Activated naive CD4-positive, alpha-beta T cell treated with anti-CD3 and anti-CD28 coated beads for 36 hours (primary cell): ENCODE results near the gene NDUFB2. TPM values are rescaled to one million over a fixed set of nuclear protein-coding genes. Genes with fewer than 3 reads are reported as not detected.
"Not testable (repeated sequence)": the region's sequence is repeated elsewhere in the genome, so short reads cannot be mapped to it uniquely, and the experiment has no call there.

Experiments
- CTCF ChIA-PET: fragments of 350-600 bp; sonication (Branson Sonifier 250); formaldehyde crosslinking; loops from one replicate; lab custom pipeline; 2021; ENCODE audit warnings: antibody characterized with exemption; lab: Charles Lee
- DNase-seq: peaks from one replicate; pipeline ENCODE4 v3.0.0-alpha.2; 2020
- H3K27ac Mint-ChIP-seq: one replicate; pipeline ENCODE4 v1.8.0; 2021; ENCODE audit warnings: mild to moderate bottlenecking, mixed read lengths
- H3K27me3 Mint-ChIP-seq: one replicate; pipeline ENCODE4 v1.8.0; 2021; ENCODE audit warnings: low read depth, mixed read lengths
- H3K36me3 Mint-ChIP-seq: one replicate; pipeline ENCODE4 v1.8.0; 2021; ENCODE audit warnings: low read depth, mixed read lengths
- H3K4me1 Mint-ChIP-seq: one replicate; pipeline ENCODE4 v1.8.0; 2021; ENCODE audit warnings: low read depth, mixed read lengths
- H3K4me3 Mint-ChIP-seq: one replicate; pipeline ENCODE4 v1.8.0; 2021; ENCODE audit warnings: mild to moderate bottlenecking, moderate library complexity, mixed read lengths
- H3K9me3 Mint-ChIP-seq: one replicate; pipeline ENCODE4 v1.8.0; 2021; ENCODE audit warnings: mixed read lengths
- intact Hi-C: fragments of 100-400 bp; cut with micrococcal nuclease; formaldehyde crosslinking; loops from one replicate; pipeline ENCODE4 v1.15.1; 2023
- total RNA-seq, 2 experiments: library from RNA; stranded (reverse); gene quantifications; one replicate each; pipeline ENCODE4 v1.2.3, GENCODE V29; 2021

The NDUFB2 gene
- total RNA-seq, 2 experiments from 2014 or later, result 167 to 179 TPM

DNA sequence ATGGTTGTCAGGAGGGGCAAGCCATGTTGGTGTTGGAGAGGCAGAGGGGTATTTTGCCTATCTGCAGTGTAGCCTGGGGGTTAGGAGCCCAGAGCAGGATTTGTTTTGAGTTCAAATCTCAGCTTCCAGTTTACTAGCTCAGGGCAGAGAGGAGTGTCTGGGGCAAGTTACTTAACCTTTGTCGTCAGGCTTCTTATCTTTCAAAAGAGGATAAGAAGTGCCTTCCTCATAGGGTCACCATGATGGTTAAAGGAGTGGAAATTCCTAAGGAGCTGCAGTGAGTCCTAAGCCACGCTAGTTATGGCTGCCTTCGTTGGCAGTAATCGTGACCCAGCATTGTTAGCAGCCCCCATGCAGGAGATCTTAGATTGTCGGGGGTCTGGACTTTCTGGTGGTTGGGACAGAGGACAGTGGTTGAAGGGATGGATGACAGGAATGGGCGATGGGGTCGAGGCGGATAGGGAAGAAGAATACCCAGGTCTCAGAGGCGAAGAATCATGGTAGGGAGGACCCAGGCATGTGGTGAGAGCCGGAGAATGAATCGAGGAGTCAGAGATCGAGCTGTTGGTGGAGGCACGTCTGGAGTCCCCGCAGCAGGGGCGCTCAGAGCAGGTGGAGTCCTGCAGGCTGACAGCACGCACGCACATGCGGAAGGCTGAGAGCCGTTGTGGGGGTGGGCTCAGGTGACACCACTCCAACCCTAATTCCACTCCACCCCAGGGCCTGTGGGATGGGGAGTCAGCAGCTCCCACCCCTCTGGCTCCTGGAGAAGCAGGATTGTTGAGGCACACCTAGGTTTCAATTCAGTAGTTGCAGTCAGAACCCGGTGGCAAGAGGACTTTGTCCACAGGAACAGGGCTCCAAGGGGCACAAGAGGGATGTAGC lies 12.2 kb upstream of the NDUFB2 start:
- Mint-ChIP-seq H3K9me3 (no peaks in the 10 kb centered on the region), H3K36me3 (peaks cover 26% of the 10 kb centered on the region), H3K27ac (no peak overlapping the region), H3K27me3 (no peaks in the 10 kb centered on the region), H3K4me3 (no peak overlapping the region), H3K4me1 (no peaks in the 10 kb centered on the region)
- CTCF ChIA-PET, result no interaction called here
- intact Hi-C loops, result no loop called here
- DNase-seq, result no peak

DNA sequence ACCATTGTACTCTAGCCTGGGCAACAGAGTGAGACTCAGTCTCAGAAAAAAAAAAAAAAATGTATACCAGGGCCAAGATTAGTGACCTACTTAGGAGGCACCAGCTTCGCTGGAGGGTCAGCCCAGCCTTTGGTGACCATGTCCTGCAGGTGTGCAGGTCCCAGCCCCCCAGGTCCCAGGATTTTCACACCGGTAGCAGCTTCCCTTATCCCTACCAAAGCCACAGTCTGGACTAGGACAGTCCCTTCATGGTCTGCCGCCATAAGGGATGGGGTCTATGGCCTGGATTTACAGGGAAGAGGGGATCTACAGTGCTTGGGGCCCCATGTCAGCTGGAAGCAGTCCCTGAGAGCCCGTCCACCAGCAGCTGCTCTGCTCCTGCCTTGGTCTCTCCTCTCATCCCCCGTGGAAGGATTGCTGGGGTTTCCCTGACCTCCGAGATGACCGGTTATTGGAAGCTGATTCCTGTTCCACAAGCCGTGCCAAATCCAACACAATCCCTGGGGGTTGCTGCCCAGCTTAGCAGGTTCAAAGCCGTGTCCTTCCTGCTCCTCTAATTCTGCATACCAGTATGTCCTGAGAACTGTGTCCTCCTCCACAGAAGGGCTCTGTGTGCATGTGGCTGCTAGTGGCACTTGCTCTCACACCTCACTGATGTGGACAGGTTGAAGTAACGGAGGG lies 11.0 kb upstream of the NDUFB2 start:
- CTCF ChIA-PET, result interaction anchor here (0.6 to 0.8 kb wide), 2 partner anchors 13 to 32 kb away, joined by 3 to 4 read pairs; no protein-coding TSS in a partner anchor
- no peaks in the 10 kb centered on the region for H3K9me3 Mint-ChIP-seq
- H3K27ac Mint-ChIP-seq, result no peak overlapping the region
- DNase-seq, result no peak
- H3K4me1 Mint-ChIP-seq, result no peaks in the 10 kb centered on the region
- H3K27me3 Mint-ChIP-seq, result no peaks in the 10 kb centered on the region
- peaks cover 20% of the 10 kb centered on the region for H3K36me3 Mint-ChIP-seq
- intact Hi-C loops, result no loop called here
- H3K4me3 Mint-ChIP-seq, result no peak overlapping the region

DNA sequence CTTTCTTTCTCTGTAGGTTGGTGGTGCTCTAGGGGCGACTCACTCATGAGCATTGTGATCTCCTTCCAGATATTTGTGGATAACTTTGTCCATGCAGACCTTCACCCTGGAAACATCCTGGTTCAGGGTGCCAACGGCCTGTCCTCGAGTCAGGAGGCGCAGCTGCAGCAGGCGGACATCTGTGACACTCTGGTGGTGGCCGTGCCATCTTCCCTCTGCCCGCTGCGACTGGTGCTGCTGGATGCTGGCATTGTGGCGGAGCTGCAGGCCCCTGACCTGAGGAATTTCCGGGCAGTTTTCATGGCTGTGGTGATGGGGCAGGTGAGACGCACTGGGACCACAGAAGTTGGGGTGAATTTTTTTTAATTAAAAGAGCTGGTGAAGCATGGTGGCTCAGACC lies 9.6 kb upstream of the NDUFB2 start:
- Mint-ChIP-seq H3K27ac (no peak overlapping the region), H3K9me3 (no peaks in the 10 kb centered on the region), H3K36me3 (peaks cover 16% of the 10 kb centered on the region), H3K4me3 (no peak overlapping the region), H3K4me1 (no peaks in the 10 kb centered on the region), H3K27me3 (no peaks in the 10 kb centered on the region)
- no peak for DNase-seq
- intact Hi-C loops, result no loop called here
- CTCF ChIA-PET, result interaction anchor here (0.6 kb wide), 1 partner anchor 19 kb away, joined by 3 read pairs; no protein-coding TSS in a partner anchor

DNA sequence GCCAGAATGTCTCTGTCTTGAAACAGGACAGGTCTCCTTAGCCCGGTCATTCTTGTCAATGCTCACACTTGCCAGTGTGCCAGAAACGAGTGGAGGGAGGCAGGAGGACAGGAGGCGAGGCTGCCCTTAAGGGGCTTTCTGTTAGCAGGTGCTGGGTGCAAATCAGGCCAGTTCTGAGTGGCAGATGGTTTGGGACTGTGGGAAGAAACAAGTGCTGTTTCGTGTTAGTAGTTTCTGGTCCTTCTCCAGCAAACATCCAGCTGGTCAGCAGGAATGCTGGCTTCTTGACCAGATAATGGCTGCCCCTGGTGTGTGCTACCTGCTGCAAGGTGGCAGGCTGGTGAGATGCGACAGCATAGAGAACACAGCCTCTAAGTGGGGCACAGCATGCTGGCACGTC lies 8.2 kb upstream of the NDUFB2 start:
- Mint-ChIP-seq H3K4me3 (no peak overlapping the region), H3K36me3 (peaks cover 18% of the 10 kb centered on the region), H3K9me3 (no peaks in the 10 kb centered on the region), H3K27me3 (no peaks in the 10 kb centered on the region), H3K27ac (no peak overlapping the region), H3K4me1 (peaks cover 5% of the 10 kb centered on the region)
- no peak for DNase-seq
- intact Hi-C loops, result no loop called here
- CTCF ChIA-PET, result no interaction called here

DNA sequence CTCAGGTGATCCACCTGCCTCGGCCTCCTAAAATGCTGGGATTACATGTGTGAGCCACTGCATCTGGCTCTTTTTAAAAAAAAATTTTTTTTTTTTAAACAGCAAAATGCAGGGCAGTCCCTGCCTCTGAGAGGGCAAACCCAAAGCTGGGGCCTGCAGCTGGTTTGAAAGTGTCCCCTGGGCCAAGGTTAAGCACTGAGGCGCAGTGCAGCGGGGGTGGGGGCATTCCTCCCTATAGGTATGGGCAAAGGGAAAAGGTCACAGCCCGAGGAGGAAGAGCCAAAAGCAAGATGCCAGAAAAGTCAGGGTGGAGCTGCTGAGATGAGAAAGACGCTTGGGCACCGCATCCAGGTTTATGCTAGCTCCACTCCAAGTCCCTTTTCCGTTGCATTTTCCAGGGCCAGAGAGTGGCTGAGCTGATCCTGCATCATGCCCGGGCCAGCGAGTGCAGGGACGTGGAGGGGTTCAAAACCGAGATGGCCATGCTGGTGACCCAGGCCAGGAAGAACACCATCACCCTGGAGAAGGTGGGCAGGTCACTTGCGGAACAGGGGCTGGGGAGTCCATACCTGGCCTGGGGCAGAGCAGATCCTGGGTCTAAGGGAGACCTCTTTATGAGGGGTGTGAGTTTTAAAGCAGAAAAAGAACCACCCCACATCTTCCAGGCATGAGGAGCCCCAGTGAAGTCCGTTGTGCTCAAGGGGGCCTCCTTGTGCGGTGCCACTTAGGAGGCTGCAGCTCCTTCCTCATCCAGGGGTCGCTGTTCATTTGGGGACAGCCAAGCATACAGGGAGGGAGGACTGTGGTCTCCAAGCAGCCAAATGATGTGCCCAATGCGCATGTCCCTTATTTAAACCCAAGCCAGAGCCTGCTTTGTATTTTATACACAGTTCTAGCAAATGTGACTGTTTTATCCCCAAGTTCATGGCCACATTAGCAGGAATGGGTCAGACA lies 7.0 kb upstream of the NDUFB2 start:
- Mint-ChIP-seq H3K27ac (no peak overlapping the region), H3K9me3 (no peaks in the 10 kb centered on the region), H3K27me3 (no peaks in the 10 kb centered on the region), H3K4me1 (peaks cover 6% of the 10 kb centered on the region), H3K4me3 (no peak overlapping the region), H3K36me3 (peaks cover 13% of the 10 kb centered on the region)
- intact Hi-C loops, result no loop called here
- DNase-seq, result no peak
- CTCF ChIA-PET, result no interaction called here

DNA sequence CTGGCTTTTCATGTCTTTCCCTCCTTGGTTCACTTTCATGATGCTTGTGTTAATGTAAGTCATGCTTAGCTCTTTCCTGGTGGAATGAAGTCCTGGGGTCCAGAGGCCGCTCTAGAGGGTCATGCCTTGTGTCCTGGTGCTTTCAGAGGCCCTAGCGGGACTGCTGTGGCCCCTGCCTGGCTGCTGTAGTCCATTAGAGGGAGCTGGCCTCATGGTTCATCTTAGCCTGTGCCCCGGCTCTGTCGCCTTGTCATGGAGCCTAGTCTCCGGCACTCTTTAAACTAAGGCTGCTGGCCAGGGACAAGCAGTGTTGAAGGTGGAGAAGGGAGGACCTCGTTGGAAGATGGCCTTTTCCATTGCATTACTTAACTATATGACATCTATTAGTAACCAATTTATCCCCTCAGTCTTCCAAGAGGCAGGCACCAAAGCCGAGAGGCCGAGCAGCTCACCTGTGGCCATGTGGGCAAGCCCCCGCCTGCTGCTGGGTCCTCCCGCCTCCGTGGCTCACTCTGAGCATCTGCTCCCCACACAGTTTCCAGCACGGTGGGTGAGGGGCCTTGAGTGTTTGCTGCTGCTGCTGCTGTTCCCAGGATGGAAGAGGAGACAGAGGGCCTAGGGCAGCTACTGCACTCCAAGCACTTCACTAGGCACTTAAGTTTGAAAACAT lies 5.0 kb upstream of the NDUFB2 start:
- DNase-seq, result no peak
- H3K4me3 Mint-ChIP-seq, result no peak overlapping the region
- CTCF ChIA-PET, result interaction anchor here (0.8 kb wide), 1 partner anchor 49 kb away, joined by 3 read pairs; no protein-coding TSS in a partner anchor
- H3K27me3 Mint-ChIP-seq, result no peaks in the 10 kb centered on the region
- no peak overlapping the region for H3K27ac Mint-ChIP-seq
- H3K36me3 Mint-ChIP-seq, result peaks cover 13% of the 10 kb centered on the region
- H3K9me3 Mint-ChIP-seq, result no peaks in the 10 kb centered on the region
- intact Hi-C loops, result no loop called here
- peaks cover 14% of the 10 kb centered on the region for H3K4me1 Mint-ChIP-seq

DNA sequence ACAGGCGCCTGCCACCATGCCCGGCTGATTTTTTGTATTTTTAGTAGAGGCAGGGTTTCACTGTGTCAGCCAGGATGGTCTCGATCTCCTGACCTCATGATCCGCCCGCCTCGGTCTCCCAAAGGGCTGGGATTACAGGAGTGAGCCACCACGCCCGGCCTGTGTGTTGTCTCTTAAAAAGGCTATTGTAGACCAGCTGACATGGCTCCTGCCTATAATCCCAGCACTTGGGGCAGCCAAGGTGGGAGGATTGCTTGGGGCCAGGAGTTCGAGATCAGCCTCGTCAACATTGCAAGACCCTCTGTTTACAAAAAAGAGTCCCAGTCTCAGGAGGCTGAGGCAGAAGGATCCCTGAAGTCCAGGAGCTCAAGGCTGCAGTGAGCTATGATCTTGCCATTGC lies 2.7 kb upstream of the NDUFB2 start:
- H3K27me3 Mint-ChIP-seq, H3K4me3 Mint-ChIP-seq, H3K27ac Mint-ChIP-seq, H3K9me3 Mint-ChIP-seq, CTCF ChIA-PET, DNase-seq, intact Hi-C loops: not testable (repeated sequence)
- H3K4me1 Mint-ChIP-seq, result peaks cover 26% of the 10 kb centered on the region
- H3K36me3 Mint-ChIP-seq, result peaks cover 10% of the 10 kb centered on the region

DNA sequence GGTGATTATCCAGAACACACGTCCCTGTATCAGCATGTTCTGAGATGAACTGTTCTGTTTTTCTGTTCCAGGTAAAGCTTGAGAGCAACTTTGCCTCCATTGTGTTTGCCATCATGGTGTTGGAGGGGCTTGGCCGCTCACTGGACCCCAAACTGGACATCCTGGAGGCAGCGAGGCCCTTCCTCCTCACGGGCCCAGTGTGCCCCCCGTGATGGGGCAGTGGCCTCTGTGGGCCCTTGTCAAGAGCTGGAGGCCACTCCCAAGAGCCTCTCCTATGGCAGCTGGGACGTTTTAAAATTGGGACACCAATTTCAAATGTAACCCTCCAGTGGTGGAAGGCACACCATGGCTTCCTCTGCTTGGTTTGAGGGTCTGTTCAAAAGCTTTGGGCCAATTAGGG lies 1.9 kb upstream of the NDUFB2 start:
- peaks cover 12% of the 10 kb centered on the region for H3K36me3 Mint-ChIP-seq
- no peaks in the 10 kb centered on the region for H3K27me3 Mint-ChIP-seq
- CTCF ChIA-PET, result no interaction called here
- no peak overlapping the region for H3K4me3 Mint-ChIP-seq
- DNase-seq, result no peak
- H3K27ac Mint-ChIP-seq, result no peak overlapping the region
- H3K4me1 Mint-ChIP-seq, result peaks cover 31% of the 10 kb centered on the region
- intact Hi-C loops, result no loop called here
- H3K9me3 Mint-ChIP-seq, result no peaks in the 10 kb centered on the region

DNA sequence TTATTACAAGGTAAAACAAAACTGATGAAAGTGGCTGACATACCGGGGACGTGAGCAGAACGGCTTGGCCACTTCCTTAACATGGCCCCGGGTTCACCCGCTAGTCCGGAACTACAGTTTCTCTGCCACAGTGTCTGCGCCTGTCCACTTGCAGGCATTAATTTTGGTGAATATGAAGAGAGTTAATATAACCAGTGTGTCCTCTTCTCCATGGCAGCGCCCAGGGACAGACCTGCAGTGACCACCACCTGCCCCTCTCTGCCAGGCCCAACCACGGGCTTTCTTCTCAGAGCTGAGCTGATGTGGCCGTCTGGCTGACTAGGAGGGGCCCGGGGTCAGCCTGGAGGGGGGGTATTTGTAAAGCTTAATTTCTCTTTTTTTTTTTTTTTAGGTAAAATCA lies 1.1 kb upstream of the NDUFB2 start:
- peaks cover 12% of the 10 kb centered on the region for H3K36me3 Mint-ChIP-seq
- DNase-seq, result no peak
- no peaks in the 10 kb centered on the region for H3K27me3 Mint-ChIP-seq
- no peak overlapping the region for H3K27ac Mint-ChIP-seq
- no peak overlapping the region for H3K4me3 Mint-ChIP-seq
- H3K4me1 Mint-ChIP-seq, result peaks cover 34% of the 10 kb centered on the region
- CTCF ChIA-PET, result no interaction called here
- no peaks in the 10 kb centered on the region for H3K9me3 Mint-ChIP-seq
- intact Hi-C loops, result no loop called here

DNA sequence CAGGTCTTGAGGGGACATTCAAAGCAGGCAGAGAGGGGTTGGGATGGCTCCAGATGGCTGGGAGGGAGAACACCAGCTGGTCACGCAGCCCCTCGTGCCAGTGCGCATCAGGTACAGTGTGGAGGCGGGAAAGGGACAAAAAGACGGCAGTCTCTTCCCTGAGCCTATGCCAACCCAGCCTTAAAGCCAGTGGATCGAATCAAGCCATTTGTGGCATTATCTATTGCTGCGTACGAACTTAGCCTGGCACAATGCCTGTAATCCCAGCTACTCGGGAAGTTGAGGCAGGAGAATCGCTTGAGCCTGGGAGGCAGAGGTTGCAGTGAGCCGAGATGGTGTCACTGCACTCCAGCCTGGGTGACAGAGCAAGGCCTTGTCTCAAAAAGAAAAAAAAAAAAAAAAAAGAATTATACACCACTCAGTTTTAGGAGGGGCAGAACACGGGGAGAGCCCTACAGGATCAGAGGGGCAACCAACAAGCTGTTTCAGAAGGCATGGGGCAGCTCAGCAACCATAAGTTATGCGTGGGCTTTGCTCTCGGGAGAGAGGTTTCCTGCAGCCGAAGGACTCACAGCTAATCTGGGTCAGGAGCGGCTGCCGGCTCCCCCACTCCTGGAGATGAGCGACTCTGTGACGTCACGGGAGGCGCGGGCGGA lies 356 bp upstream of the NDUFB2 start:
- peak; percentile 97 for DNase-seq
- CTCF ChIA-PET, result interaction anchor here (1.1 kb wide), 1 partner anchor 22 kb away, joined by 3 read pairs; no protein-coding TSS in a partner anchor
- intact Hi-C loops, result loop anchor here (1.0 to 2.0 kb wide), 7 partner anchors 23 to 1043 kb away; partner anchors contain the start of genes MKRN1 and SSBP1
- peaks cover 34% of the 10 kb centered on the region for H3K4me1 Mint-ChIP-seq
- no peaks in the 10 kb centered on the region for H3K9me3 Mint-ChIP-seq
- H3K4me3 Mint-ChIP-seq, result peak overlapping the region; percentile 98
- peak overlapping the region; percentile 99 for H3K27ac Mint-ChIP-seq
- H3K36me3 Mint-ChIP-seq, result peaks cover 9% of the 10 kb centered on the region
- no peaks in the 10 kb centered on the region for H3K27me3 Mint-ChIP-seq

DNA sequence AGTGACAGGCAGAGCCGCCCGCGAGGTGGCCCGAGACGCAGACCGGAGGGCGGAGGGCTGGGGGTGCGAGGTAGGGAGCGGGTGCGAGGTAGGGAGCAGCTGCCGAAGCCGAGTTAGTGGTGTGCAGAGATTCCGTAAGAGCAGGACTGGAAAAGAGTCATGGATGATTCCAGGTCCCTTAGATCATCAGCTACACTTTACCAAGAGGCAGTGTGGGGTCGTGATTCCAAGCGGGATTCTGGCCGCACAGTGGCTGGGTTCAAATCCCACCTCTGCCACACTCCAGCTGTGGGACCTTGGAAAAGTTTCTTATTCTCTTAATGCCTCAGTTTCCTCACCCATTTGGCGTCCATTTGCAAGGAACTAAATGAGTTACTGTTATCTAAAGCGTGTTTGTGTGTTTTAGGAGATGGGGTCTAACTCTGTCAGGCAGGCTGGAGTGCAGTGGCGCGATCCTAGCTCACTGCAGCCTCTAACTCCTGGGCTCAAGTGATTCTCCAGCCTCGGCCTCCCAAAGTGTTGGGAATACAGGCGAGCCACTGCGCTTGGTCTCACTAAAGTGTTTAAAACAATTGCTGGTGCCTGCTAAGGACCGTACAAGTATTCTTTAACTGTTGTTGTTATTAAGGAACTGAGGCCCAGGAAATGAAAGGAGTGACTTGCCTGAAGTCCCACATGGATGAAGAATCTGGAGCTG lies 1.1 kb downstream of the NDUFB2 start:
- Mint-ChIP-seq H3K36me3 (peaks cover 10% of the 10 kb centered on the region), H3K27me3 (no peaks in the 10 kb centered on the region), H3K4me1 (peaks cover 33% of the 10 kb centered on the region), H3K9me3 (no peaks in the 10 kb centered on the region), H3K27ac (peak overlapping the region; percentile 99), H3K4me3 (peak overlapping the region; percentile 98)
- CTCF ChIA-PET, result no interaction called here
- DNase-seq, result no peak
- intact Hi-C loops, result loop anchor here (2.0 kb wide), 1 partner anchor 1041 kb away; the partner anchor contains the start of gene SSBP1
